Progenitor cell of endocrine pancreas (in vitro differentiated cells): ENCODE results near the gene JADE2. TPM values are rescaled to one million over a fixed set of nuclear protein-coding genes. Genes with fewer than 3 reads are reported as not detected.

ENCODE experiments used
- DNase-seq: peaks from one replicate; pipeline ENCODE4 v3.0.0; 2021; ENCODE audit warnings: low spot score; ENCODE audit not compliant: unreplicated experiment
- H3K27ac Mint-ChIP-seq: 2 replicates; pipeline ENCODE4 v1.8.0; 2021; ENCODE audit warnings: mild to moderate bottlenecking, moderate library complexity, mixed read lengths
- H3K27me3 Mint-ChIP-seq: 2 replicates; pipeline ENCODE4 v1.8.0; 2021; ENCODE audit warnings: mixed read lengths
- H3K36me3 Mint-ChIP-seq: 2 replicates; pipeline ENCODE4 v1.8.0; 2022; ENCODE audit warnings: mixed read lengths; ENCODE audit not compliant: insufficient read depth
- H3K4me1 Mint-ChIP-seq: 2 replicates; pipeline ENCODE4 v1.8.0; 2021; ENCODE audit warnings: low read depth, mixed read lengths
- H3K4me3 Mint-ChIP-seq: 2 replicates; pipeline ENCODE4 v1.8.0; 2021; ENCODE audit warnings: low read depth, mild to moderate bottlenecking, moderate library complexity, mixed read lengths
- H3K9me3 Mint-ChIP-seq: 2 replicates; pipeline ENCODE4 v1.8.0; 2021; ENCODE audit warnings: low read depth, mixed read lengths
- CTCF ChIP-seq: fragments of 200-600 bp; sonication (generic); IDR thresholded peaks from one replicate; pipeline ENCODE4 v1.5.0; 2021; ENCODE audit warnings: antibody characterized with exemption, mild to moderate bottlenecking; ENCODE audit not compliant: unreplicated experiment
- total RNA-seq: library from RNA; stranded (reverse); gene quantifications from 2 replicates; pipeline ENCODE4 v1.2.1, GENCODE V29; 2021

JADE2 gene
- total RNA-seq, 1 donor from 2014 or later, result 6.7 TPM

GRCh38 chr5:134547999-134548658 is 22.7 kb downstream of the JADE2 start:
- no peak for TF ChIP-seq CTCF
- no peaks in the 10 kb centered on the region for H3K27me3 Mint-ChIP-seq
- no peaks in the 10 kb centered on the region for H3K9me3 Mint-ChIP-seq
- H3K27ac Mint-ChIP-seq, result no peak overlapping the region
- no peaks in the 10 kb centered on the region for H3K36me3 Mint-ChIP-seq
- H3K4me3 Mint-ChIP-seq, result no peak overlapping the region
- peaks cover 4% of the 10 kb centered on the region for H3K4me1 Mint-ChIP-seq
- DNase-seq, result no peak

GRCh38 chr5:134549714-134550113 is 24.2 kb downstream of the JADE2 start:
- Mint-ChIP-seq H3K27me3 (no peaks in the 10 kb centered on the region), H3K36me3 (no peaks in the 10 kb centered on the region), H3K27ac (no peak overlapping the region), H3K4me3 (no peak overlapping the region), H3K9me3 (no peaks in the 10 kb centered on the region), H3K4me1 (peaks cover 4% of the 10 kb centered on the region)
- no peak for TF ChIP-seq CTCF
- DNase-seq, result no peak

GRCh38 chr5:134550271-134551214 is 25.1 kb downstream of the JADE2 start:
- Mint-ChIP-seq H3K27ac (no peak overlapping the region), H3K4me1 (peaks cover 4% of the 10 kb centered on the region), H3K9me3 (no peaks in the 10 kb centered on the region), H3K36me3 (no peaks in the 10 kb centered on the region), H3K27me3 (no peaks in the 10 kb centered on the region), H3K4me3 (no peak overlapping the region)
- DNase-seq, result no peak
- TF ChIP-seq CTCF, result no peak

- no peaks in the 10 kb centered on the region for H3K27me3 Mint-ChIP-seq
Observed at GRCh38 chr5:134551901-134552300, 26.4 kb downstream of the JADE2 start.

More at GRCh38 chr5:134551901-134552300, 26.4 kb downstream of the JADE2 start:
- Mint-ChIP-seq H3K27ac (no peak overlapping the region), H3K36me3 (peaks cover 2% of the 10 kb centered on the region), H3K9me3 (no peaks in the 10 kb centered on the region), H3K4me1 (peaks cover 2% of the 10 kb centered on the region), H3K4me3 (no peak overlapping the region)
- TF ChIP-seq CTCF, result no peak
- DNase-seq, result no peak
